Measurements from ENCODE around the gene LDHAL6A.
"Not testable (repeated sequence)": the region's sequence is repeated elsewhere in the genome, so short reads cannot be mapped to it uniquely, and the experiment has no call there.

LDHAL6A gene
- total RNA-seq: 0 reads per million in 2 experiments

- DNase-seq (ENCODE audit: low read depth): no peak
These were observed at the start of gene LDHAL6A for GRCh38 chr11:18455686-18456372. LDHAL6A (plus strand) TSS chr11:18455856; CDS start chr11:18456681, 825 bp downstream.

GRCh38 chr11:18407400-18407799, 48.3 kb upstream of the LDHAL6A start:
- not testable (repeated sequence) for DNase-seq (ENCODE audit: low read depth)

GRCh38 chr11:18408558-18409291, 46.9 kb upstream of the LDHAL6A start:
- no peak for DNase-seq (ENCODE audit: low read depth)

GRCh38 chr11:18416459-18416858, 39.2 kb upstream of the LDHAL6A start:
- DNase-seq (ENCODE audit: low read depth): no peak

- no peak for DNase-seq (ENCODE audit: low read depth)
These were observed 36.6 kb upstream of the LDHAL6A start for GRCh38 chr11:18419040-18419439.

- DNase-seq (ENCODE audit: low read depth): no peak
These were observed 35.6 kb upstream of the LDHAL6A start for GRCh38 chr11:18420067-18420466.

- no peak for DNase-seq (ENCODE audit: low read depth)
These were observed 28.4 kb upstream of the LDHAL6A start for GRCh38 chr11:18427240-18427639.

GRCh38 chr11:18429332-18429731, 26.3 kb upstream of the LDHAL6A start:
- DNase-seq (ENCODE audit: low read depth): no peak

GRCh38 chr11:18438691-18439090, 17.0 kb upstream of the LDHAL6A start:
- DNase-seq (ENCODE audit: low read depth): no peak

- DNase-seq (ENCODE audit: low read depth): no peak
These were observed 6.4 kb upstream of the LDHAL6A start for GRCh38 chr11:18449251-18449650.

- DNase-seq (ENCODE audit: low read depth): no peak
These were observed 2.7 kb upstream of the LDHAL6A start for GRCh38 chr11:18452927-18453326.

GRCh38 chr11:18457450-18457849, 1.8 kb downstream of the LDHAL6A start:
- no peak for DNase-seq (ENCODE audit: low read depth)

GRCh38 chr11:18459634-18460033, 4.0 kb downstream of the LDHAL6A start:
- DNase-seq (ENCODE audit: low read depth): no peak

GRCh38 chr11:18461909-18462308, 6.3 kb downstream of the LDHAL6A start:
- DNase-seq (ENCODE audit: low read depth): no peak

GRCh38 chr11:18463439-18463838, 7.8 kb downstream of the LDHAL6A start:
- DNase-seq (ENCODE audit: low read depth): no peak

GRCh38 chr11:18466402-18466801, 10.7 kb downstream of the LDHAL6A start:
- no peak for DNase-seq (ENCODE audit: low read depth)

- no peak for DNase-seq (ENCODE audit: low read depth)
These were observed 12.4 kb downstream of the LDHAL6A start for GRCh38 chr11:18468059-18468458.

- DNase-seq (ENCODE audit: low read depth): no peak
These were observed 13.3 kb downstream of the LDHAL6A start for GRCh38 chr11:18468961-18469360.

- DNase-seq (ENCODE audit: low read depth): no peak
These were observed 16.3 kb downstream of the LDHAL6A start for GRCh38 chr11:18471995-18472394.

GRCh38 chr11:18472587-18472986, 16.9 kb downstream of the LDHAL6A start:
- DNase-seq (ENCODE audit: low read depth): no peak

- DNase-seq (ENCODE audit: low read depth): no peak
These were observed 23.4 kb downstream of the LDHAL6A start for GRCh38 chr11:18479063-18479462.

GRCh38 chr11:18485913-18486528, 30.4 kb downstream of the LDHAL6A start:
- no peak for DNase-seq (ENCODE audit: low read depth)

GRCh38 chr11:18490319-18490718, 34.7 kb downstream of the LDHAL6A start:
- no peak for DNase-seq (ENCODE audit: low read depth)
